DND-41 (cell line): Measurements from ENCODE around the gene C1QC.

Experiments
- ATAC-seq: fragments of 200-7000 bp; cut with Tn5 transposase; 3 replicates; pipeline ENCODE4 v1.9.1; 2021; ENCODE audit warnings: low read depth; ENCODE audit not compliant: insufficient read depth
- DNase-seq: peaks from one replicate; pipeline ENCODE4 v3.0.0-alpha.2; 2020
- H2AFZ ChIP-seq: 2 replicates; pipeline ENCODE4 v1.6.0; 2012; ENCODE audit warnings: low read depth, low read length
- H3K27ac ChIP-seq: 2 replicates; pipeline ENCODE4 v1.5.1; 2012; ENCODE audit warnings: low read length, inconsistent platforms
- H3K27me3 ChIP-seq: fragments of 200-600 bp; sonication (generic); 2 replicates; pipeline ENCODE4 v1.6.0; 2012; ENCODE audit warnings: low read length, mild to moderate bottlenecking, inconsistent platforms; ENCODE audit not compliant: insufficient read depth, poor library complexity
- H3K36me3 ChIP-seq: 2 replicates; pipeline ENCODE4 v1.5.1; 2012; ENCODE audit warnings: low read length, inconsistent platforms; ENCODE audit not compliant: insufficient read depth
- H3K4me1 ChIP-seq: 2 replicates; pipeline ENCODE4 v1.5.1; 2012; ENCODE audit warnings: mild to moderate bottlenecking, low read length; ENCODE audit not compliant: insufficient read depth
- H3K4me2 ChIP-seq: 2 replicates; pipeline ENCODE4 v1.6.0; 2012; ENCODE audit warnings: mild to moderate bottlenecking, moderate library complexity, low read length, inconsistent platforms; ENCODE audit not compliant: insufficient read depth
- H3K4me3 ChIP-seq, 2 experiments: fragments of 200-600 bp in 1 of 2; shearing (Covaris generic) in 1 of 2; 2 replicates each; pipeline ENCODE4 v1.5.1; 2012 to 2016; ENCODE audit warnings: inconsistent platforms in 2 of 2, low read length in 2 of 2, mild to moderate bottlenecking in 2 of 2, low read depth in 1 of 2, moderate library complexity in 1 of 2
- H3K79me2 ChIP-seq: 2 replicates; pipeline ENCODE4 v1.6.0; 2012; ENCODE audit warnings: low read length, inconsistent platforms; ENCODE audit not compliant: insufficient read depth
- H3K9ac ChIP-seq: 2 replicates; pipeline ENCODE4 v1.6.0; 2012; ENCODE audit warnings: low read depth, mild to moderate bottlenecking, inconsistent platforms, low read length, moderate library complexity
- H3K9me3 ChIP-seq: 2 replicates; pipeline ENCODE4 v1.5.1; 2012; ENCODE audit warnings: low read length, moderate library complexity, mild to moderate bottlenecking, inconsistent platforms; ENCODE audit not compliant: insufficient read depth, severe bottlenecking
- H4K20me1 ChIP-seq: 2 replicates; pipeline ENCODE4 v1.6.0; 2012; ENCODE audit warnings: low read length; ENCODE audit not compliant: insufficient read depth
- EZH2 ChIP-seq: IDR thresholded peaks from 3 replicates; pipeline ENCODE4 v1.6.1; 2012; ENCODE audit warnings: borderline replicate concordance, low read depth, mild to moderate bottlenecking, moderate library complexity, low read length, inconsistent platforms; ENCODE audit not compliant: severe bottlenecking
- TF ChIP-seq, protein P1 (sequence below): IDR thresholded peaks from 2 replicates; pipeline ENCODE4 v1.5.1; 2012; ENCODE audit warnings: borderline replicate concordance, low read length, moderate library complexity, mild to moderate bottlenecking; ENCODE audit not compliant: poor library complexity, severe bottlenecking; ENCODE audit errors: extremely low read depth

The C1QC gene

GRCh38 chr1:22643381-22643780 is at the start of gene C1QC:
C1QC (plus strand) TSS chr1:22643633; CDS start chr1:22644024, 391 bp downstream.
- Histone ChIP-seq H3K4me1 (peaks cover 4% of the 10 kb centered on the region), H3K27me3 (no peaks in the 10 kb centered on the region), H3K79me2 (no peaks in the 10 kb centered on the region), H3K4me2 (no peak within 1 kb of the TSS), H3K9me3 (no peaks in the 10 kb centered on the region), H4K20me1 (peaks cover 13% of the 10 kb centered on the region), H2AFZ (no peak within 1 kb of the TSS), H3K4me3 (no peak within 1 kb of the TSS), H3K27ac (no peak within 1 kb of the TSS), H3K36me3 (no peaks in the 10 kb centered on the region), H3K9ac (no peak within 1 kb of the TSS)
- TF ChIP-seq, protein P1, sequence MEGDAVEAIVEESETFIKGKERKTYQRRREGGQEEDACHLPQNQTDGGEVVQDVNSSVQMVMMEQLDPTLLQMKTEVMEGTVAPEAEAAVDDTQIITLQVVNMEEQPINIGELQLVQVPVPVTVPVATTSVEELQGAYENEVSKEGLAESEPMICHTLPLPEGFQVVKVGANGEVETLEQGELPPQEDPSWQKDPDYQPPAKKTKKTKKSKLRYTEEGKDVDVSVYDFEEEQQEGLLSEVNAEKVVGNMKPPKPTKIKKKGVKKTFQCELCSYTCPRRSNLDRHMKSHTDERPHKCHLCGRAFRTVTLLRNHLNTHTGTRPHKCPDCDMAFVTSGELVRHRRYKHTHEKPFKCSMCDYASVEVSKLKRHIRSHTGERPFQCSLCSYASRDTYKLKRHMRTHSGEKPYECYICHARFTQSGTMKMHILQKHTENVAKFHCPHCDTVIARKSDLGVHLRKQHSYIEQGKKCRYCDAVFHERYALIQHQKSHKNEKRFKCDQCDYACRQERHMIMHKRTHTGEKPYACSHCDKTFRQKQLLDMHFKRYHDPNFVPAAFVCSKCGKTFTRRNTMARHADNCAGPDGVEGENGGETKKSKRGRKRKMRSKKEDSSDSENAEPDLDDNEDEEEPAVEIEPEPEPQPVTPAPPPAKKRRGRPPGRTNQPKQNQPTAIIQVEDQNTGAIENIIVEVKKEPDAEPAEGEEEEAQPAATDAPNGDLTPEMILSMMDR: no peak
- no peak for TF ChIP-seq EZH2
- DNase-seq (no peak), ATAC-seq (no peak)

- no peaks in the 10 kb centered on the region for H3K4me1 ChIP-seq
- H3K4me2 ChIP-seq: no peak overlapping the region
- no peak overlapping the region for H3K9ac ChIP-seq
- no peaks in the 10 kb centered on the region for H3K27me3 ChIP-seq
- H3K4me3 ChIP-seq: no peak overlapping the region
- DNase-seq: no peak
- ATAC-seq: no peak
- peaks cover 7% of the 10 kb centered on the region for H4K20me1 ChIP-seq
- H2AFZ ChIP-seq: no peak overlapping the region
- no peaks in the 10 kb centered on the region for H3K36me3 ChIP-seq
- no peaks in the 10 kb centered on the region for H3K79me2 ChIP-seq
- no peak for TF ChIP-seq EZH2
- TF ChIP-seq, protein P1: no peak
- no peak overlapping the region for H3K27ac ChIP-seq
- H3K9me3 ChIP-seq: no peaks in the 10 kb centered on the region
These were observed 49.0 kb upstream of the C1QC start for GRCh38 chr1:22594396-22594795.

DNA sequence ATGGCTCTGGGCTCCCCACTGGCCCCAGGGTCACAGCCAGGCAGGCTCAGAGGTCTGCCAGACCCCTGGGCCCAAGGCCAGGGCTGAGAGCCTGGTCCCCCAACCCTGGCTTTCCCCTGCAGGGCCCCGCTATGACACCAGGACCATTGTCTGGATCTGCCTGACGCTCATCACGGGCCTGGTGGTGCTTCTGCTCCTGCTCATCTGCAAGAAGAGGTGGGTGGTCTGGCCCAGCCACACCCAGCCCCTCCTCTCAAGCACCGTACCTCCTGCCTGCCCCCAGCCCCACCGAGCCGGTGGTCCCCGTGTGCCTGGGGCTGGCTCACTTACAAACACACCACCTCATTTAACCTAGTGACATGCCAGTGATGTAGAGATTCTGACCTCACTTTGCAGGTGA is 48.3 kb upstream of the C1QC start:
- no peak for TF ChIP-seq EZH2
- TF ChIP-seq, protein P1: no peak
- Histone ChIP-seq H3K27me3 (no peaks in the 10 kb centered on the region), H3K79me2 (no peaks in the 10 kb centered on the region), H3K9ac (no peak overlapping the region), H3K27ac (no peak overlapping the region), H2AFZ (no peak overlapping the region), H4K20me1 (peaks cover 7% of the 10 kb centered on the region), H3K4me2 (no peak overlapping the region), H3K4me1 (no peaks in the 10 kb centered on the region), H3K9me3 (no peaks in the 10 kb centered on the region), H3K36me3 (no peaks in the 10 kb centered on the region), H3K4me3 (no peak overlapping the region)
- ATAC-seq: no peak
- DNase-seq: no peak

- Histone ChIP-seq H2AFZ (no peak overlapping the region), H3K79me2 (no peaks in the 10 kb centered on the region), H4K20me1 (peaks cover 7% of the 10 kb centered on the region), H3K4me3 (no peak overlapping the region), H3K9me3 (no peaks in the 10 kb centered on the region), H3K27me3 (no peaks in the 10 kb centered on the region), H3K4me1 (no peaks in the 10 kb centered on the region), H3K9ac (no peak overlapping the region), H3K4me2 (no peak overlapping the region), H3K27ac (no peak overlapping the region), H3K36me3 (no peaks in the 10 kb centered on the region)
- TF ChIP-seq, protein P1: no peak
- no peak for TF ChIP-seq EZH2
- ATAC-seq (no peak), DNase-seq (no peak)
These were observed 46.0 kb upstream of the C1QC start for GRCh38 chr1:22597301-22597965.
